Chondrocyte (in vitro differentiated cells): ENCODE data around the gene ADAMTSL1. TPM values are rescaled to one million over a fixed set of nuclear protein-coding genes. Genes with fewer than 3 reads are reported as not detected.

Source experiments
- DNase-seq: peaks from one replicate; pipeline ENCODE4 v3.0.0; 2021; ENCODE audit warnings: mixed read lengths, low spot score
- H3K27ac Mint-ChIP-seq: one replicate; pipeline ENCODE4 v1.8.0; 2021; ENCODE audit warnings: mild to moderate bottlenecking, moderate library complexity, mixed read lengths; ENCODE audit not compliant: unreplicated experiment
- H3K27me3 Mint-ChIP-seq: 2 replicates; pipeline ENCODE4 v1.8.0; 2021; ENCODE audit warnings: low read depth, mixed read lengths
- H3K36me3 Mint-ChIP-seq: 2 replicates; pipeline ENCODE4 v1.8.0; 2021; ENCODE audit warnings: low read depth, mixed read lengths
- H3K4me1 Mint-ChIP-seq: 2 replicates; pipeline ENCODE4 v1.8.0; 2021; ENCODE audit warnings: low read depth, mild to moderate bottlenecking, mixed read lengths
- H3K4me3 Mint-ChIP-seq: one replicate; pipeline ENCODE4 v1.8.0; 2021; ENCODE audit warnings: mild to moderate bottlenecking, moderate library complexity, mixed read lengths; ENCODE audit not compliant: unreplicated experiment
- H3K9me3 Mint-ChIP-seq: 2 replicates; pipeline ENCODE4 v1.8.0; 2021; ENCODE audit warnings: low read depth, mixed read lengths
- total RNA-seq: library from RNA; stranded (reverse); gene quantifications from 3 replicates; pipeline ENCODE4 v1.2.1, GENCODE V29; 2021
- TF ChIP-seq, protein P1 (sequence below): fragments of 200-600 bp; sonication (generic); IDR thresholded peaks from 2 replicates; pipeline ENCODE4 v1.5.0; 2021; ENCODE audit warnings: antibody characterized with exemption, mild to moderate bottlenecking, moderate library complexity

Gene ADAMTSL1
- total RNA-seq, 1 donor from 2014 or later = 1.0 TPM

DNA sequence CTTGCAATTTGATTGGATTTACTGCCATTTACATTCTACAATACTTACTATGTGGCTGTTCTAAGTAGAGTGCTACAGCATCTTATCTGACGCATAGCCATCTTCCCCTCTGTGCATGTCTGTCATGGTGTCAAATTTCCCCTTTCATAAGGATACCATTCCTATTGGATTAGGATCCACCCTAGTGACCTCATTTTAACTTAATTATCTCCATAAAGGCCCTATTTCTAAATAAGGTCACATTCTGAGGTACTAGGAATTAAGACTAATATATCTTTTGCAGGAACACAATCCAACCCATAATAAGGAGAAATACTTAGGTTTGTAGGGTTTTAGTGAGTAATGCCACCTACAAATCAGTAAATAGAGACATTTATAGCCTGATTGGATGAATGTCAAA, 268.0 kb downstream of the ADAMTSL1 start:
- no peak for DNase-seq
- H3K27me3 Mint-ChIP-seq = no peaks in the 10 kb centered on the region
- H3K4me3 Mint-ChIP-seq = no peak overlapping the region
- H3K36me3 Mint-ChIP-seq = no peaks in the 10 kb centered on the region
- no peak overlapping the region for H3K27ac Mint-ChIP-seq
- H3K9me3 Mint-ChIP-seq = peaks cover 3% of the 10 kb centered on the region
- no peaks in the 10 kb centered on the region for H3K4me1 Mint-ChIP-seq
- TF ChIP-seq, protein P1, sequence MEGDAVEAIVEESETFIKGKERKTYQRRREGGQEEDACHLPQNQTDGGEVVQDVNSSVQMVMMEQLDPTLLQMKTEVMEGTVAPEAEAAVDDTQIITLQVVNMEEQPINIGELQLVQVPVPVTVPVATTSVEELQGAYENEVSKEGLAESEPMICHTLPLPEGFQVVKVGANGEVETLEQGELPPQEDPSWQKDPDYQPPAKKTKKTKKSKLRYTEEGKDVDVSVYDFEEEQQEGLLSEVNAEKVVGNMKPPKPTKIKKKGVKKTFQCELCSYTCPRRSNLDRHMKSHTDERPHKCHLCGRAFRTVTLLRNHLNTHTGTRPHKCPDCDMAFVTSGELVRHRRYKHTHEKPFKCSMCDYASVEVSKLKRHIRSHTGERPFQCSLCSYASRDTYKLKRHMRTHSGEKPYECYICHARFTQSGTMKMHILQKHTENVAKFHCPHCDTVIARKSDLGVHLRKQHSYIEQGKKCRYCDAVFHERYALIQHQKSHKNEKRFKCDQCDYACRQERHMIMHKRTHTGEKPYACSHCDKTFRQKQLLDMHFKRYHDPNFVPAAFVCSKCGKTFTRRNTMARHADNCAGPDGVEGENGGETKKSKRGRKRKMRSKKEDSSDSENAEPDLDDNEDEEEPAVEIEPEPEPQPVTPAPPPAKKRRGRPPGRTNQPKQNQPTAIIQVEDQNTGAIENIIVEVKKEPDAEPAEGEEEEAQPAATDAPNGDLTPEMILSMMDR = no peak

DNA sequence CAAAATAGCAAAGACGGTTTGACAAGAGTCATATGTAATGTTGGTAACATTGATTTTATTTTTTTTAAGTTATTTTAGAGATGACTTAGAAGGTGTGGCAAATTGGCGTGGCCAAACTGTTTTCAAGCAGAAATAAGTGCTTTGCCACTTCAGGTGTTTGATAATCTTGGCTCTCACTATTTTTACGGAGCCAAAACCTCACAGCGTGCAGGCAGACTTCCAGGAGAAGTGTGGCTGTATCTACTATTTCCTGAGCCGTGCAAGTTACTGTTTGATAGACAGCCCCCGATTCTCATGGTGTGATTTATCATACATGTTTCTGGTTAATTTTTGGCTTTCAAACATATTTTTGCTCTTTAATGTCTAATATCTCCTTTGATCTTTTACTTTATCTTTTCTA, 269.5 kb downstream of the ADAMTSL1 start:
- no peak overlapping the region for H3K27ac Mint-ChIP-seq
- no peaks in the 10 kb centered on the region for H3K27me3 Mint-ChIP-seq
- H3K36me3 Mint-ChIP-seq = no peaks in the 10 kb centered on the region
- DNase-seq = no peak
- no peak overlapping the region for H3K4me3 Mint-ChIP-seq
- H3K9me3 Mint-ChIP-seq = peaks cover 3% of the 10 kb centered on the region
- H3K4me1 Mint-ChIP-seq = no peaks in the 10 kb centered on the region
- TF ChIP-seq, protein P1 = no peak

DNA sequence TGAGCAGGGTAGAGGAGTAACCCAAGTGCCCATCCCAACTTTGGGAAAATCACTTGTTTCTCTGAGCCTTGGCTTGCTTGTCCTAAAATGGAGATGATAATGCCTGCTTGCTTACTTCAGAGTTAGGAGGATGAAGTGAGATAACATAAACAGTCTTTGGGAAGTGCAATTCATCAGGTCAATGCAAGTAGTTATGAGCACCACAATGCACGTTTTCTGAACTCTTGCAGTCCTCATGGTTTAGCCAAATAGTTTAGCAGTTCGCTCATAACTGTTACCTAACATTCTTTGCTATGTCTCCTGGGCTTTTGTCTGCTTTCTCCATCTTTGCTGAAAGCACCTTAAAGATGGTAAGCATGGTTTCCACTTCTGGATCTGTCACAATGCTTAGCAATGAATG, 270.0 kb downstream of the ADAMTSL1 start:
- TF ChIP-seq, protein P1 = no peak
- Mint-ChIP-seq H3K4me1 (no peaks in the 10 kb centered on the region), H3K27ac (no peak overlapping the region), H3K27me3 (no peaks in the 10 kb centered on the region), H3K9me3 (peaks cover 3% of the 10 kb centered on the region), H3K4me3 (no peak overlapping the region), H3K36me3 (no peaks in the 10 kb centered on the region)
- DNase-seq = no peak

DNA sequence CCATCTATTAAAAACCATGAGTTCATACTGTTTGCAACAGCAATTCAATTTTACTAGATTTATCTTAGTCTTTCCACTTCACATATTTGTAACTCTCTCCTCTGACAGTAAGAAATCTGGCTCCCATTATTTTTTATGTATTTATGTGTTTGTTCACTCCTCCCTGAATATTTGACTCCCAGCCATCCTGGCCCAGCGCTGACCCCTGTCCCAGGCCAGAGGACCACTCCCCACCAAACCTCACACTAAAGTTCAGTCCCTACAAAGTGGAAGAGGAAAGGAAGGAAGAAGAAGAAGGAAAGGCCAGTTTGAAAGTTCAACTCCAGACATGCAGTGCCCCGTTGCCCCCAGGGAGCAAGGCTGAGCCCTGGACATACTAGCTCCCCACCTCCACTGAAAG, 271.8 kb downstream of the ADAMTSL1 start:
- Mint-ChIP-seq H3K9me3 (peaks cover 3% of the 10 kb centered on the region), H3K36me3 (no peaks in the 10 kb centered on the region), H3K4me1 (no peaks in the 10 kb centered on the region), H3K27me3 (no peaks in the 10 kb centered on the region), H3K4me3 (no peak overlapping the region), H3K27ac (no peak overlapping the region)
- DNase-seq = no peak
- TF ChIP-seq, protein P1 = no peak

DNA sequence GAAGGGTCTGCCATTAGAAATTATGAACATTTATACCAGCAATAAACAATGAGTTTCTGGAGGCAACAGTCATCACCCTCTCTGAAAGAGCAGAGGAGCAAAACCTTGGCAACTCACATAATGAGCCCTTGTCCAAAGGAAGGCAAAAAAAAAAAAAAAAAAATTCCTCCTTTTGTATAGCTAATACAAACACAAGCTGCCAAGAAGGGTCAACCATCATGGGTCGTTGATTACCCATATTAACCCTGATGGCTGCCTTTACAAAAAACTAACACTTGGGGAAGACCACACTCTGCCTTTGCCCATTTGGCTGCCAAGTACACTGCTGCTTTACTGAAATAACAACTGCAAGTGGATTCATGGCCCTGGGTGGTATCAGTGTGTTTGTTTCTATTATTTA, 272.7 kb downstream of the ADAMTSL1 start:
- H3K4me3 Mint-ChIP-seq = no peak overlapping the region
- H3K27ac Mint-ChIP-seq = no peak overlapping the region
- H3K36me3 Mint-ChIP-seq = no peaks in the 10 kb centered on the region
- TF ChIP-seq, protein P1 = no peak
- H3K9me3 Mint-ChIP-seq = peaks cover 3% of the 10 kb centered on the region
- no peak for DNase-seq
- no peaks in the 10 kb centered on the region for H3K27me3 Mint-ChIP-seq
- no peaks in the 10 kb centered on the region for H3K4me1 Mint-ChIP-seq
